Measurements from ENCODE around the gene SRCAP.

Gene SRCAP

GRCh38 chr16:30762991-30763725, 64.2 kb downstream of the SRCAP start:
- H3K36me3 ChIP-seq, result peaks cover 66% of the 10 kb centered on the region
- H3K27me3 ChIP-seq, result no peaks in the 10 kb centered on the region
- peaks cover 50% of the 10 kb centered on the region for H3K4me1 ChIP-seq
- H3K27ac ChIP-seq, result peak overlapping the region; percentile 84
- peak overlapping the region; percentile 88 for H3K4me3 ChIP-seq
- peak overlapping the region; percentile 86 for H3K9ac ChIP-seq
- H3K9me3 ChIP-seq, result no peaks in the 10 kb centered on the region
- peaks cover 57% of the 10 kb centered on the region for H4K20me1 ChIP-seq
- peak overlapping the region; percentile 94 for H3K4me2 ChIP-seq
- no peak for TF ChIP-seq Cebpa-rat (IDR thresholded peaks at IDR 0.05)

- no peak overlapping the region for H3K27ac ChIP-seq
- peaks cover 65% of the 10 kb centered on the region for H4K20me1 ChIP-seq
- H3K4me1 ChIP-seq, result peaks cover 42% of the 10 kb centered on the region
- H3K4me3 ChIP-seq, result no peak overlapping the region
- H3K36me3 ChIP-seq, result peaks cover 68% of the 10 kb centered on the region
- H3K9me3 ChIP-seq, result no peaks in the 10 kb centered on the region
- H3K9ac ChIP-seq, result peak overlapping the region; percentile 86; the same call in 1 of the 2 replicates
- no peaks in the 10 kb centered on the region for H3K27me3 ChIP-seq
- peak overlapping the region; percentile 94; the same call in 1 of the 2 replicates for H3K4me2 ChIP-seq
- TF ChIP-seq Cebpa-rat (IDR thresholded peaks at IDR 0.05), result no peak
Observed at GRCh38 chr16:30764086-30764485, 65.1 kb downstream of the SRCAP start.

GRCh38 chr16:30764816-30765465, 66.0 kb downstream of the SRCAP start:
- H3K27ac ChIP-seq, result no peak overlapping the region
- 0 out of 2 replicates have a peak overlapping the region, but pooled peaks have one; percentile 86 for H3K9ac ChIP-seq
- H4K20me1 ChIP-seq, result peaks cover 70% of the 10 kb centered on the region
- no peaks in the 10 kb centered on the region for H3K9me3 ChIP-seq
- no peak overlapping the region for H3K4me2 ChIP-seq
- TF ChIP-seq Cebpa-rat (IDR thresholded peaks at IDR 0.05), result no peak
- H3K36me3 ChIP-seq, result peaks cover 71% of the 10 kb centered on the region
- peaks cover 34% of the 10 kb centered on the region for H3K4me1 ChIP-seq
- H3K27me3 ChIP-seq, result no peaks in the 10 kb centered on the region
- no peak overlapping the region for H3K4me3 ChIP-seq

GRCh38 chr16:30766206-30766932, 67.4 kb downstream of the SRCAP start:
- Histone ChIP-seq H3K9me3 (no peaks in the 10 kb centered on the region), H3K4me1 (peaks cover 20% of the 10 kb centered on the region), H3K27ac (no peak overlapping the region), H3K9ac (no peak overlapping the region), H3K27me3 (no peaks in the 10 kb centered on the region), H3K4me3 (no peak overlapping the region), H3K4me2 (no peak overlapping the region), H3K36me3 (peaks cover 84% of the 10 kb centered on the region), H4K20me1 (peaks cover 70% of the 10 kb centered on the region)
- TF ChIP-seq Cebpa-rat (IDR thresholded peaks at IDR 0.05), result no peak

- Histone ChIP-seq H3K27ac (no peak overlapping the region), H4K20me1 (peaks cover 76% of the 10 kb centered on the region), H3K4me3 (no peak overlapping the region), H3K9me3 (no peaks in the 10 kb centered on the region), H3K36me3 (peaks cover 89% of the 10 kb centered on the region), H3K4me1 (peaks cover 20% of the 10 kb centered on the region), H3K9ac (no peak overlapping the region), H3K4me2 (no peak overlapping the region), H3K27me3 (no peaks in the 10 kb centered on the region)
- no peak for TF ChIP-seq Cebpa-rat (IDR thresholded peaks at IDR 0.05)
Observed at GRCh38 chr16:30766933-30767284, 67.9 kb downstream of the SRCAP start.

- H4K20me1 ChIP-seq, result peaks cover 78% of the 10 kb centered on the region
- no peak overlapping the region for H3K4me2 ChIP-seq
- TF ChIP-seq Cebpa-rat (IDR thresholded peaks at IDR 0.05), result no peak
- H3K9me3 ChIP-seq, result no peaks in the 10 kb centered on the region
- H3K27me3 ChIP-seq, result no peaks in the 10 kb centered on the region
- H3K27ac ChIP-seq, result no peak overlapping the region
- H3K36me3 ChIP-seq, result peaks cover 99% of the 10 kb centered on the region
- H3K4me1 ChIP-seq, result peaks cover 16% of the 10 kb centered on the region
- H3K4me3 ChIP-seq, result no peak overlapping the region
- no peak overlapping the region; the same call in 1 of the 2 replicates for H3K9ac ChIP-seq
Observed at GRCh38 chr16:30767767-30768465, 68.9 kb downstream of the SRCAP start.

GRCh38 chr16:30768583-30769181, 69.7 kb downstream of the SRCAP start:
- no peak overlapping the region for H3K9ac ChIP-seq
- peaks cover 78% of the 10 kb centered on the region for H4K20me1 ChIP-seq
- H3K4me1 ChIP-seq, result peaks cover 8% of the 10 kb centered on the region
- H3K4me3 ChIP-seq, result no peak overlapping the region
- no peaks in the 10 kb centered on the region for H3K9me3 ChIP-seq
- TF ChIP-seq Cebpa-rat (IDR thresholded peaks at IDR 0.05), result no peak
- H3K36me3 ChIP-seq, result peaks cover 99% of the 10 kb centered on the region
- no peaks in the 10 kb centered on the region for H3K27me3 ChIP-seq
- no peak overlapping the region for H3K27ac ChIP-seq
- H3K4me2 ChIP-seq, result no peak overlapping the region

GRCh38 chr16:30769379-30770089, 70.6 kb downstream of the SRCAP start:
- Histone ChIP-seq H3K4me1 (peaks cover 2% of the 10 kb centered on the region; the same call in 1 of the 2 replicates), H3K36me3 (peaks cover 99% of the 10 kb centered on the region), H3K9me3 (no peaks in the 10 kb centered on the region), H3K27ac (no peak overlapping the region), H3K9ac (no peak overlapping the region), H3K27me3 (no peaks in the 10 kb centered on the region), H3K4me2 (no peak overlapping the region), H4K20me1 (peaks cover 78% of the 10 kb centered on the region), H3K4me3 (no peak overlapping the region)
- no peak for TF ChIP-seq Cebpa-rat (IDR thresholded peaks at IDR 0.05)

GRCh38 chr16:30771726-30772125, 72.8 kb downstream of the SRCAP start:
- H3K9ac ChIP-seq, result no peak overlapping the region
- peaks cover 81% of the 10 kb centered on the region for H3K36me3 ChIP-seq

More at GRCh38 chr16:30771726-30772125, 72.8 kb downstream of the SRCAP start:
- peaks cover 17% of the 10 kb centered on the region for H3K4me1 ChIP-seq
- peaks cover 63% of the 10 kb centered on the region for H4K20me1 ChIP-seq
- TF ChIP-seq Cebpa-rat (IDR thresholded peaks at IDR 0.05), result no peak
- no peak overlapping the region for H3K27ac ChIP-seq
- no peaks in the 10 kb centered on the region for H3K27me3 ChIP-seq
- no peak overlapping the region for H3K4me3 ChIP-seq
- no peaks in the 10 kb centered on the region for H3K9me3 ChIP-seq
- no peak overlapping the region for H3K4me2 ChIP-seq

Data from BLaER1 (cell line).